ENCODE measurements around the gene PTPRS.

Gene PTPRS

DNA sequence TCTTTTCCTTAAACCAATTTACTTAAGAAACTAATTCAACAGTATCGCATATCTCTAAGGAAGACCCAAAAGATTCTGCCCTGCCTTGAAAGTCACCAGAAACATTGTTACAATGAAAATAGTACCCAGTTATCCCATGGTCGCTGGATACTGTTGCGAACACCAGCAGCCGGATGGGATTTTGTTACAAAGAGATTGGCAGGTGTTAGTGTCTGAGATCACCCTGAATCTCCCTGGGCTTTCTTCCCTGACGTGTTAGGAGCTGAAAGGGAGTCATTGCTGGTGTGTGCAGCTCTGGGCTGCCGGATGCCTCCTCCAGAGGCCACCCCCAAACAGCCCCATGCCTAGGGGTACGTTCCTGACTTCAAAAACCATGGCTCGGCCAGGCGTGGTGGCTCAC lies 38.2 kb downstream of the PTPRS start:
- TF ChIP-seq, protein P1, sequence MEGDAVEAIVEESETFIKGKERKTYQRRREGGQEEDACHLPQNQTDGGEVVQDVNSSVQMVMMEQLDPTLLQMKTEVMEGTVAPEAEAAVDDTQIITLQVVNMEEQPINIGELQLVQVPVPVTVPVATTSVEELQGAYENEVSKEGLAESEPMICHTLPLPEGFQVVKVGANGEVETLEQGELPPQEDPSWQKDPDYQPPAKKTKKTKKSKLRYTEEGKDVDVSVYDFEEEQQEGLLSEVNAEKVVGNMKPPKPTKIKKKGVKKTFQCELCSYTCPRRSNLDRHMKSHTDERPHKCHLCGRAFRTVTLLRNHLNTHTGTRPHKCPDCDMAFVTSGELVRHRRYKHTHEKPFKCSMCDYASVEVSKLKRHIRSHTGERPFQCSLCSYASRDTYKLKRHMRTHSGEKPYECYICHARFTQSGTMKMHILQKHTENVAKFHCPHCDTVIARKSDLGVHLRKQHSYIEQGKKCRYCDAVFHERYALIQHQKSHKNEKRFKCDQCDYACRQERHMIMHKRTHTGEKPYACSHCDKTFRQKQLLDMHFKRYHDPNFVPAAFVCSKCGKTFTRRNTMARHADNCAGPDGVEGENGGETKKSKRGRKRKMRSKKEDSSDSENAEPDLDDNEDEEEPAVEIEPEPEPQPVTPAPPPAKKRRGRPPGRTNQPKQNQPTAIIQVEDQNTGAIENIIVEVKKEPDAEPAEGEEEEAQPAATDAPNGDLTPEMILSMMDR (conservative IDR thresholded peaks at IDR 0.05; ENCODE audit: low read depth, low read length), result no peak
- no peak for DNase-seq (ENCODE audit: low read depth)
- H3K4me3 ChIP-seq (ENCODE audit: low read depth, low read length), result no peak overlapping the region

DNA sequence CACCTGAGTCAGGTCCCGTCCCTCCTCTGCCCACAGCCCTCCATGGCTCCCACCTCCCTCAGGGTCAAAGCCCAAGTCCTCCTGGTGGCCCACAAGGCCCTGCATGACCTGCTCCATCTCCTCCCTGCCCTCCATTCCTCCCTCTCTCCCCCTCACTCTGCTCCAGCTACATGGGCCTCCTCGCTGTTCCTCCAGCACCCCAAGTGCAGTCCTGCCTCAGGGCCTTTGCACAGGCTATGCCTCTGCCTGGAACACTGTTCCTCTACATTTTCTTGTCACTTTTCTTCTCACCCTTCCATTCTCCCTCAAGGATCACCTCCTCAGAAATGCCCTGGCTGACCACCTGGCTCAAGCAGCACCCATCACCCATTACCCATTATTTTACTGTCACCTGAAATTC lies 41.5 kb downstream of the PTPRS start:
- H3K4me3 ChIP-seq (ENCODE audit: low read depth, low read length), result no peak overlapping the region
- DNase-seq (ENCODE audit: low read depth), result no peak

DNA sequence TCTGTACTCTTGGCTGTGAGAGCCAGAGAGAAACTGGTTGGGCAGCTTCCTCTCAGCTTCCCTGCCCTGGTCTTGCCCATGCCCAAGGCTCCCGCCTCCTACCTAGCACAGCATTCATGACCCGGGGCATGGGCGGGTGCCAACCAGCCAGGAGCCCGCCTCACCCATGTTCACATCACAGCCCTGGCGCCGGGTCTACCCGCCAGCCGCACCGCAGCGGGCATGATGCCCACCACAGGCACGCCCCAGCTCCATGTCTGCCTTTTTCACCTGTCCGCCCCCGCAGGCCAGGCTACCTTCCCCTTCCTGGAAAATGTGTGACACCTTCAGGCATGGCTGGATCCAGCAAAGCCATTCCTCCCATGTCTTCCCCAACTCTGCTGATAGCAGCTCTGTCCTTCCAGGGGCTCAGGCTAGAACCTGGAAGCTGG lies 42.1 kb downstream of the PTPRS start:
- no peak for DNase-seq (ENCODE audit: low read depth)
- H3K4me3 ChIP-seq (ENCODE audit: low read depth, low read length), result no peak overlapping the region
- TF ChIP-seq, protein P1 (conservative IDR thresholded peaks at IDR 0.05; ENCODE audit: low read depth, low read length), result no peak

More for the DNA sequence above, 41.5 kb downstream of the PTPRS start:
- TF ChIP-seq, protein P1 (conservative IDR thresholded peaks at IDR 0.05; ENCODE audit: low read depth, low read length), result no peak

DNA sequence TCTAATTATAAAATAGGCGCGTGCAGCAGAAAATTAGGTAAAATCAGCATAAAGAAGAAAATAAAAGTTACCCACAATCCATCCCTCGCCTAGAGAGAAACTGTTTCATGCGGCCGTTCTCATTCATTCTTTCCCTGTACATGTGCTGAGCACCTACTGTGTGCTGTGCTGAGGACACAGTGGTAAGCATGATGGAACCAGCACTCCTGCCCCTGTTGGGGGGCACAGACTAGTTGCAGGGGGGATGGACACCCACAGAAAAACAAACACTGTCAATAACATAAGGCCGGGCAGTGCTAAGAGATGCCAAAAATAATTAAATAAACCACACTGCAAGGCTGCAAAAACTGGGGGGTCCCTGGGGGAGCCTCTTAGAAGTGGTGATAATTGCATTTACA lies 43.3 kb downstream of the PTPRS start:
- TF ChIP-seq, protein P1 (conservative IDR thresholded peaks at IDR 0.05; ENCODE audit: low read depth, low read length), result no peak
- H3K4me3 ChIP-seq (ENCODE audit: low read depth, low read length), result no peak overlapping the region
- no peak for DNase-seq (ENCODE audit: low read depth)

DNA sequence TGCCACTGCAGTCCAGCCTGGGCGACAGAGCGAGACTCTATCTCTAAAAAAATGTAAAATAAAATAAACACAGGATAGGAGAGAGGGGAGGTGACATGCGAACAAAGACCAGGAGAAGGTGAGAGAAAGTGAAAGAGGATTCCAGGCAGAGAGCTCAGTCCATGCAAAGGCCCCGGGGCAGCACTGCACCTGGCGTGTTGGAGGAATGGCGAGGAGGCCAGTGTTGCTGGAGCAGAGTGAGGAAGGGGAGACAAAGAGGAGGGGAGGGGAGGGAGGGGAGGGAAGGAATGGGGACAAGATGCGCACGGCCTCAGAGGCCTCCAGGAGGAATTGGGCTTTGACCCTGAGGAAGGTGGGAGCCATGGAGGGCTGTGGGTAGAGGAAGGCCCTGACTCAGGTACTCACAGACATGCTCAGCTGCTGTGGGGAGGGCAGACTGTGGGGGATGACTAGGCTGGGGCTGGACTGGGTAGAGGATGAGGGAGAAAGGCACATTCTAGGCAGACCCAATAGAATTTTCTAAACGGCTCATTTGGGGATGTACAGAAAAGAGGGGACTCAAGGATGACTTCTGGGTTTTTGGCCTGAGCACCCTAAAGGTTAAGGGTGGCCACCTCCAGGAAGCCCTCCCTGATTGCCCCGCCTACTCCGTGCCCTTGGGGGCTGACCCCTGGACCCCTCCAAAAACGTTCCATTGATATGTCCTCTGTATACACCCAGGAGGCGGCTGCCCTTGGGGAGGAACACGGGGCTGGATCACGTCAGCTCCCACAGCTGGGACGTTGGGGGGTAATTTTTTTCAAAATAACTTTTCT lies 43.9 kb downstream of the PTPRS start:
- TF ChIP-seq, protein P1 (conservative IDR thresholded peaks at IDR 0.05; ENCODE audit: low read depth, low read length), result no peak
- no peak overlapping the region for H3K4me3 ChIP-seq (ENCODE audit: low read depth, low read length)
- DNase-seq (ENCODE audit: low read depth), result no peak

DNA sequence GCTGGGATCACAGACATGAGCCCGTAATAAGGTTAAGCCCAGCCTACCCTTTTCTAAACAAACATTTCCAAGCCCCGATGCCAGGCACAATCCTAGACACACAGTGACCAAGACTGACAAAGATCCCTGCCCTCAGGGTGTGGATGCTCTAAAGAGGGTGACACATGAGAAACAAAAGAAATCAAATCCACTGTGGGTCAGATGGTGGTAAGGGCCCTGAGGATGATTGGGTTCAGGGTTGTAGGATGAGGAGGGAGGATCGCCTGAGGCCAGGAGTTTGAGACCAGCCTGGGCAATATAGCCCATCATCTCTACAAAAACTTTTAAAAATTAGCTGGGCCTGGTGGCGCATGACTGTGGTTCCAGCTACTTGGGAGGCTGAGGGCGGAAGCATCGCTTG lies 44.6 kb downstream of the PTPRS start:
- DNase-seq (ENCODE audit: low read depth), result no peak
- H3K4me3 ChIP-seq (ENCODE audit: low read depth, low read length), result no peak overlapping the region
- TF ChIP-seq, protein P1 (conservative IDR thresholded peaks at IDR 0.05; ENCODE audit: low read depth, low read length), result no peak
